Peyer's patch (tissue), 4 donors: Measurements from ENCODE around the gene NEXMIF. TPM values are rescaled to one million over a fixed set of nuclear protein-coding genes. Genes with fewer than 3 reads are reported as not detected.

Experiments used
- DNase-seq, 3 donors: peaks; one replicate each; pipeline ENCODE4 v3.0.0-alpha.2; 2017 to 2019
- H3K27ac ChIP-seq, 4 donors: fragments of 200-600 bp; sonication (generic); one replicate each; pipeline ENCODE4 v1.5.1; 2016 to 2019
- H3K27me3 ChIP-seq, 2 donors: fragments of 200-600 bp; sonication (generic); one replicate each; pipeline ENCODE4 v1.5.1; 2019
- H3K36me3 ChIP-seq, 3 donors: fragments of 200-600 bp; sonication (generic); one replicate each; pipeline ENCODE4 v1.5.1; 2016 to 2019
- H3K4me1 ChIP-seq, 4 donors: fragments of 200-600 bp; sonication (generic); one replicate each; pipeline ENCODE4 v1.5.1; 2016 to 2019
- H3K4me3 ChIP-seq, 4 donors: fragments of 200-600 bp; sonication (generic); 1 replicate in 3 of 4; 2 replicates in 1 of 4; pipeline ENCODE4 v1.5.1; 2016 to 2019; ENCODE audit warnings: mild to moderate bottlenecking in 1 of 4
- H3K9me3 ChIP-seq, 4 donors: fragments of 200-600 bp; sonication (generic); one replicate each; pipeline ENCODE4 v1.5.1; 2016 to 2019; ENCODE audit warnings: mild to moderate bottlenecking in 1 of 4
- POLR2A ChIP-seq, 2 donors: fragments of 450-650 bp; IDR thresholded peaks; one replicate each; pipeline ENCODE4 v1.5.1; 2017; ENCODE audit warnings: antibody characterized with exemption in 2 of 2, mild to moderate bottlenecking in 2 of 2, moderate library complexity in 2 of 2
- small RNA-seq, 2 donors: library from RNA; depleted of rRNA; stranded (forward); fragments of <200 nt; gene quantifications; one replicate each; pipeline ENCODE3, GENCODE V24; 2016
- total RNA-seq, 4 donors: library from RNA; depleted of rRNA; stranded (reverse); fragments of >200 nt; gene quantifications; one replicate each; pipeline ENCODE4 v1.1.0, GENCODE V29; 2016
- TF ChIP-seq, protein P1 (sequence below), 6 experiments: fragments of 450-650 bp in 4 of 6; fragments of 200-600 bp in 2 of 6; sonication (generic) in 1 of 6; IDR thresholded peaks; one replicate each; pipeline ENCODE4 v1.5.1; 2017 to 2019; ENCODE audit warnings: antibody characterized with exemption in 6 of 6, mild to moderate bottlenecking in 3 of 6, moderate library complexity in 1 of 6

The NEXMIF gene
- total RNA-seq, 4 donors from 2014 or later: 0.38 to 0.83 (median 0.40) TPM; not detected in 1

DNA sequence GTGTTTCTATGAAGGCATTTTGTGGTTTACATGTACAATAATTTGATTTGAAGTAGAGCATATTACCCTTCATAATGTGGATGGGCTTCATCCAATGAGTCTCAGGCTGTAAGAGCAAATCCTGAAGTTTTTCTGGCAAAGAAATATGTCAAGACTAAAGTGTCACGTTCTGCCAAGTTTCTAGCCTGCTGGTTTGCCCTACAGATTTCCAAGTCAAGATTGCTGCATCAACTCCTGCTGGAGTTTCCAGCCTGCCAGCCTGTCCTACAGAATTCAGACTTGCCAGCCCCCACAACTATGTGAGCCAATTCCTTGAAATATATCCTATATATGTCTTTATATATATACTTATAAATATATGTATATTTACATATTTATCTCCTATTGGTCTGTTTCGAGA, 240.8 kb downstream of the NEXMIF start:
- no peak for DNase-seq
- no peak for TF ChIP-seq POLR2A (IDR thresholded peaks at IDR 0.05)
- TF ChIP-seq, protein P1, sequence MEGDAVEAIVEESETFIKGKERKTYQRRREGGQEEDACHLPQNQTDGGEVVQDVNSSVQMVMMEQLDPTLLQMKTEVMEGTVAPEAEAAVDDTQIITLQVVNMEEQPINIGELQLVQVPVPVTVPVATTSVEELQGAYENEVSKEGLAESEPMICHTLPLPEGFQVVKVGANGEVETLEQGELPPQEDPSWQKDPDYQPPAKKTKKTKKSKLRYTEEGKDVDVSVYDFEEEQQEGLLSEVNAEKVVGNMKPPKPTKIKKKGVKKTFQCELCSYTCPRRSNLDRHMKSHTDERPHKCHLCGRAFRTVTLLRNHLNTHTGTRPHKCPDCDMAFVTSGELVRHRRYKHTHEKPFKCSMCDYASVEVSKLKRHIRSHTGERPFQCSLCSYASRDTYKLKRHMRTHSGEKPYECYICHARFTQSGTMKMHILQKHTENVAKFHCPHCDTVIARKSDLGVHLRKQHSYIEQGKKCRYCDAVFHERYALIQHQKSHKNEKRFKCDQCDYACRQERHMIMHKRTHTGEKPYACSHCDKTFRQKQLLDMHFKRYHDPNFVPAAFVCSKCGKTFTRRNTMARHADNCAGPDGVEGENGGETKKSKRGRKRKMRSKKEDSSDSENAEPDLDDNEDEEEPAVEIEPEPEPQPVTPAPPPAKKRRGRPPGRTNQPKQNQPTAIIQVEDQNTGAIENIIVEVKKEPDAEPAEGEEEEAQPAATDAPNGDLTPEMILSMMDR (IDR thresholded peaks at IDR 0.05): no peak
- H3K27me3 ChIP-seq: no peaks in the 10 kb centered on the region

More for the DNA sequence above, 240.8 kb downstream of the NEXMIF start:
- Histone ChIP-seq H3K4me1 (no peaks in the 10 kb centered on the region), H3K27ac (no peak overlapping the region), H3K4me3 (no peak overlapping the region), H3K36me3 (no peaks in the 10 kb centered on the region), H3K9me3 (no peaks in the 10 kb centered on the region)

Small RNA genes within 50 kb of the gene (small RNA-seq; reads per million reads assigned to genes)
- 0 reads per million in 2 donors for gene AL139395.1

Other genes with a start within 250 kb of the NEXMIF start
- 10 to 100 TPM; 27.7 to 70.1 (median 59.0) TPM for gene ABCB7, start 230.8 kb upstream of the NEXMIF start, total RNA-seq